SW480 (cell line): ENCODE results near the gene ELOB.
A peak's percentile ranks its signal among the peaks of the same experiment; 100 is the strongest.

Source experiments
- DNase-seq: peaks from one replicate; pipeline ENCODE4 v3.0.0-alpha.2; 2016; ENCODE audit warnings: low spot score

ELOB gene

GRCh38 chr16:2768403-2769089 lies 8.5 kb downstream of the ELOB start:
- DNase-seq = no peak

GRCh38 chr16:2767891-2768290 lies 9.2 kb downstream of the ELOB start:
- DNase-seq = no peak

GRCh38 chr16:2767140-2767731 lies 9.8 kb downstream of the ELOB start:
- no peak for DNase-seq

GRCh38 chr16:2766430-2767139 lies 10.5 kb downstream of the ELOB start:
- DNase-seq = no peak

- DNase-seq = no peak
These were observed 11.3 kb downstream of the ELOB start for GRCh38 chr16:2765462-2766404.

- DNase-seq = no peak
These were observed 12.4 kb downstream of the ELOB start for GRCh38 chr16:2764718-2765117.

GRCh38 chr16:2763173-2763572 lies 13.9 kb downstream of the ELOB start:
- no peak for DNase-seq

- DNase-seq = no peak
These were observed 14.4 kb downstream of the ELOB start for GRCh38 chr16:2762711-2763110.

- no peak for DNase-seq
These were observed 15.0 kb downstream of the ELOB start for GRCh38 chr16:2761886-2762583.

GRCh38 chr16:2761472-2761871 lies 15.6 kb downstream of the ELOB start:
- no peak for DNase-seq

GRCh38 chr16:2757344-2757743 lies 19.7 kb downstream of the ELOB start:
- no peak for DNase-seq

GRCh38 chr16:2756288-2757015 lies 20.6 kb downstream of the ELOB start:
- no peak for DNase-seq

GRCh38 chr16:2755158-2755557 lies 21.9 kb downstream of the ELOB start:
- no peak for DNase-seq

GRCh38 chr16:2753733-2754020 lies 23.4 kb downstream of the ELOB start:
- DNase-seq = no peak

- DNase-seq = peak; percentile 71
These were observed 24.0 kb downstream of the ELOB start for GRCh38 chr16:2752850-2753732.

GRCh38 chr16:2752035-2752849 lies 24.8 kb downstream of the ELOB start, which contains the start of gene SRRM2:
SRRM2 (plus strand) TSS chr16:2752638; CDS start chr16:2756365, 3,727 bp downstream.
- peak; percentile 92 for DNase-seq

- DNase-seq = peak; percentile 50
These were observed 25.5 kb downstream of the ELOB start for GRCh38 chr16:2751577-2752034.

GRCh38 chr16:2749936-2750335 lies 27.1 kb downstream of the ELOB start:
- no peak for DNase-seq

- no peak for DNase-seq
These were observed 27.6 kb downstream of the ELOB start for GRCh38 chr16:2749476-2749875.
